Lung microvascular endothelial cell (primary cell): ENCODE results near the gene ZC2HC1B. TPM values are rescaled to one million over a fixed set of nuclear protein-coding genes. Genes with fewer than 3 reads are reported as not detected.

Experiments
- total RNA-seq: library from RNA; depleted of rRNA; stranded (reverse); fragments of >200 nt; gene quantifications from 2 replicates; pipeline ENCODE4 v1.2.1, GENCODE V29; 2014

The ZC2HC1B gene
- total RNA-seq, 1 donor from 2014 or later: not detected

Other genes with a start within 250 kb of the ZC2HC1B start
- gene PHACTR2, start 186.5 kb upstream of the ZC2HC1B start, total RNA-seq: 145 and 207 TPM in 2 replicates
- 8.5 and 11.7 TPM in 2 replicates for gene LTV1, start 21.1 kb upstream of the ZC2HC1B start, total RNA-seq
- 2.4 and 5.7 TPM in 2 replicates for gene PLAGL1, start 143.8 kb downstream of the ZC2HC1B start, total RNA-seq
- gene SF3B5, start 231.1 kb downstream of the ZC2HC1B start, total RNA-seq: 84.6 and 98.2 TPM in 2 replicates